Right renal pelvis (tissue), 4 donors: ENCODE measurements around the gene HECTD4. TPM values are rescaled to one million over a fixed set of nuclear protein-coding genes. Genes with fewer than 3 reads are reported as not detected.

Experiments
- DNase-seq, 4 donors: peaks; one replicate each; pipeline ENCODE4 v3.0.0-alpha.2; 2013; ENCODE audit warnings: low read depth in 4 of 4, low spot score in 3 of 4, missing footprints in 1 of 4
- polyA plus RNA-seq, 4 donors: library from polyadenylated mRNA; unstranded; fragments of 120-200 nt; gene quantifications; one replicate each; pipeline ENCODE4 v1.2.1, GENCODE V29; 2013; ENCODE audit not compliant: insufficient read length in 4 of 4

Gene HECTD4
- polyA plus RNA-seq, 4 donors: 44.5 to 58.9 (median 45.9) TPM

GRCh38 chr12:112325157-112325556 is 57.1 kb downstream of the HECTD4 start:
- no peak for DNase-seq

DNA sequence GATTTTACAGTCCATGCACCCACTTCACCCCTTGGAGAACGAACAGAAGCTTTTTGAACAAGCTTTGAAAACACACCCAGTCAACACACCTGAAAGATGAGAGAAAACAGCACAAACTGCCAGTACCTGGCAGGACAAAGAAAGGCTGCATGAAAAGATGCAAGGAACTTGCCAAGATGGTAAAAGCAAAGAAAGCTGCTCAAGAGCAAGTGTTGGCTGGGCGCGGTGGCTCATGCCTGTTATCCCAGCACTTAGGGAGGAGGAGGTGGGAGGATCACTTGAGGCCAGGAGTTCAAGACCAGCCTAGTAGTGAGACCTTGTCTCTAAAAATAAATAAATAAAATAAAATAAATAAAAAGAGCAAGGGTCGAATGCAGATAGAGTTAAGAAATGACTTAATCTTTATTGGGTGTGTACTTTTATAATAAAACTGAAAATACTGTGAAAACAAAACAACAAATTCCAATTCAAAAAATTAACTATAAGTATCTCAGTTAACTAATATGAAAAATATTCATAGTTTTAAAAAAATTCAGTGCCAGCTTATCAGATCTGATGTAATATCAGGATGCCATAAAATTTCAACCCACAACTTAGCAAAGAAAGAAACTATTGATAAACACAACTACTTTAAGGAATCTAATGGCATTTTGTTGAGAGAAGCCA is 59.2 kb downstream of the HECTD4 start:
- no peak for DNase-seq

- no peak for DNase-seq
Measured at GRCh38 chr12:112322441-112322840, 59.8 kb downstream of the HECTD4 start.

DNA sequence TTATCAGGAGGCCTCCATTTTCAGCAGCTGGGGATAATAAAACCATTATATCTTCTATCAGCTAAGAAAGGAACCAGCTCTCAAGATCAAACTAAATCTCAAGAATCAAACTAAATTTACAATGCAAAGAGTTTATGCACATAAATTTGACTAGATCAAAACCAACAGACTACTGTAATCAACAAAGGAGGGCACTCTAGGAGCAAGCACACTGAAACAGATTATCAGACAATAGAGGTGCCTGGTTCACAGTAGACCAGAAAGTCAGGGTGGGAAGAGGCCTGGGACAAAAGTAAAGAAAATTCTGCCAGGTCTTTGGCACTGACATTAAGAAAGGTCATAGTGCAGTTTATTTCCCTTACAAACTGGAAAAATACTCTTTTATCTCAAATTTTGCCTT is 61.0 kb downstream of the HECTD4 start:
- DNase-seq: no peak

DNA sequence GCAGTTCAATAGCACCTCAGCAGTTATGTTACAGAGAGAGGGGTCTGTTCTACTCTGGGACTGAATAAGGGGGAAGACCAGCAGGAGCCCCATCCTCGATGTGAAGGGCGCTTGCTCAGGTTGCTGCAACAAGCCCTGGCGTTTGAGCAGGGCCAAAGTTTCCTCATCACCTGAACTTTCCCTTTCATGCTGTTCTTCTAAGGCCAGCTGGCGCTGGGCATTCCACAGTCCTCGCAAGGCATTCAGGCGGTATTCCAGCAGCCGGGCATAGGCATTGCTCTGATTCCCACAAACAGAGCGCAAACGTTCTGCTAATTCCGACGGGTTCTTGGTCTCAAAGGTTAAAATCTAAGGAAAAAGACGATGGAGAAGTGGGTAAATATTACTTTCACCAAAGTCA is 62.8 kb downstream of the HECTD4 start:
- no peak for DNase-seq

- no peak for DNase-seq
Measured at GRCh38 chr12:112317481-112317880, 64.8 kb downstream of the HECTD4 start.

- no peak for DNase-seq
Measured at GRCh38 chr12:112314981-112315380, 67.2 kb downstream of the HECTD4 start.

DNA sequence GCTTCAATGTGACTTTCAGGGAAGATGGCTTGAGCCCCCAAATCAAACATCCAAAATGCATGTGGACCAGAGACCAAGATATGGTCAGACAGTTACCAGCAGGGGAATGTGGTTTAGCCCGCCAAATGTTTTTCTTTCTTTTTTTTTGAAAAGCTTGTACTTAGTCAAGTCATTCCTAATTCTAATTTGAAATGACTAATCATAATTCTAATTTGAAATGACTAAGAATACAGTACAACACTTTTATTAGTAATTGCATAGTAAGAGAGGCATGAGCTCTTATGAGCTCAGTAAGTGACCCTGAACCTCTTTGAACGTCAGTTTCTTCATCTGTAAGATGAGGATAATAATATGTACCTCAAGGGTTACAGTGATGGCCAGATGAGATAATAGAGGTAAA is 72.4 kb downstream of the HECTD4 start:
- DNase-seq: no peak

DNA sequence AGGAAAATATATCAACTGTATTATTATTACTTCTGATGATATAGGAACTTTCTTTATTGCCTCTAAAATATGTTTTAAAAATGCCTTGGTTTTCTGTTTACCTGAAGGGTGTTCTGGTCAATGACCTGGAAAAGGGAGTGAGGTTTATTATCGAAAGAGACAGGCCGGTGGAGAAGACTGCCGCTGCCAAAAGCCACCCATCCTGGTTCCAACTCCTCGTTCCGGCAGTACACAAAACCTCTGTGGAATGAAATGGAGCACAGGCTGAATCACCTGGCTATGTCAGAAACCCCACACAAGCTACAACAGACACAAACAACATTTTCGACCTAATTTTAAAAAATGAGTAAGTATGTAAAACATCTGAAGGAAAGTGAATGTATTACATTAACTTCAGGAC is 73.6 kb downstream of the HECTD4 start:
- no peak for DNase-seq

- DNase-seq: no peak
Measured at GRCh38 chr12:112308161-112308560, 74.1 kb downstream of the HECTD4 start.

- DNase-seq: no peak
Measured at GRCh38 chr12:112307317-112308011, 74.8 kb downstream of the HECTD4 start.

GRCh38 chr12:112305951-112306350 is 76.3 kb downstream of the HECTD4 start:
- DNase-seq: no peak

DNA sequence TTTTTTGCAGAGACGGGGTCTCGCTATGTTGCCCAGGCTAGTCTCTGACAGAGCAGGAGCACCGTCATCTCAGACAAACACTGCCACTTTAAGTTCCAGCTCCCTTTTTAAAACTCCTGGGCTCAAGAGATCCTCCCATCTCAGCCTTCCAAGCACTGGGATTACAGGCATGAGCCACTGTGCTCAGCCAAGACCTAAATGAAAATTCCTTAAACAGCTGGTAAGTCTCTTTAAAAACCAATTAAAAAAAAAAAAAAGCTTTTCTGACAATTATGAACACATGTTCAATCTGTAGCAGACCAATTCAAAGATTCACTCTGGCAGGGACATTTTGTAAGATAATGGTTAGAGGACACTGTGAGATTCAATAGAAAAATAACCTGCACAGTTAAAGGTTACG is 77.8 kb downstream of the HECTD4 start:
- DNase-seq: peak in 1 of 4 donors; percentile 24

GRCh38 chr12:112303799-112304198 is 78.4 kb downstream of the HECTD4 start:
- DNase-seq: no peak

- no peak for DNase-seq
Measured at GRCh38 chr12:112303004-112303403, 79.2 kb downstream of the HECTD4 start.

GRCh38 chr12:112299704-112300103 is 82.5 kb downstream of the HECTD4 start:
- no peak for DNase-seq

DNA sequence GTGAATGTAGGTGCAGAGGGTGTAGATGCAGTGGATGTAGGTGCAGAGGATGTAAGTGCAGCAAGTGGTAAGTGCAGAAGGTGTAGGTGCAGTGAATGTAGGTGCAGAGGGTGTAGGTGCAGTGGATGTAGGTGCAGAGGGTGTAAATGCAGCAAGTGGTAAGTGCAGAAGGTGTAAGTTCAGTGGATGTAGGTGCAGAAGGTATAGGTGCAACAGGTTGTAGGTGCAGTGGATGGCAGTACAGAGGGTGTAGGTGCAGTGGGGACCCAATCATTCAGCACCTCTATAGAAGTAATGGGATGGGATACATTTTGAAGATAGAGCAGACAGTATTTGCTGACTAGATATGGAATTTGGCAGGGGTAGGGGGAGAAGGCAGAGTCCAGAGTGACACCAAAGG is 85.0 kb downstream of the HECTD4 start:
- no peak for DNase-seq

DNA sequence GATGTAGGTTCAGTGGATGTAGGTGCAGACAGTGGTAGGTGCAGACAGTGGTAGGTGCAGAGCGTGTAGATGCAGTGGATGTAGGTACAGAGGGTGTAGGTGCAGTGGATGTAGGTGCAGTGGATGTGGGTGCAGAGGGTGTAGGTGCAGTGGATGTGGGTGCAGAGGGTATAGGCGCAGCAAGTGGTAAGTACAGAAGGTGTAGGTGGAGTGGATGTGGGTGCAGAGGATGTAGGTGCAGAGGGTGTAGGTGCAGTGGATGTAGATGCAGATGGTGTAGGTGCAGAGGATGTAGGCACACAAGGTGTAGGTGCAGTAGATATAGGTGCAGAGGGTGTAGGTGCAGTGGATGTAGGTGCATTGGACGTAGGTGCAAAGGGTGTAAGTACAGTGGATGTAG is 86.0 kb downstream of the HECTD4 start:
- no peak for DNase-seq

DNA sequence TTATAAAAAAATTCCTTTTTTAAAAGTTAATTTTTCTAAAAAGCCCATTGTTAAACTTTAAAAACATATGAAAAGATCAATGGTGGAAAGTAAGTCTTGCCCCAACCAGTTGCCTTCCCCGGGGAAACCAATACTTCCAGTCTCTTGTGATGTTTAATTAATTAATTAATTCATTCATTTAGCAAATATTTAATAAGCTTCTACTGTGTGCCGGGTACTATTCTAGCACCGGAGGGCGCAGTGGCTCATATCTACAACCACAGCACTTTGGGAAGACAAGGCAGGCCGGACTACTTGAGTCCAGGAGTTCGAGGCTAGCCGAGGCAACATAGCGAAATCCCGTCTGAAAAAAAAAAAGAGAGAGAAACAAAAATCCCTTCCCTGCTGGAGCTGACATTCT is 87.4 kb downstream of the HECTD4 start:
- no peak for DNase-seq

DNA sequence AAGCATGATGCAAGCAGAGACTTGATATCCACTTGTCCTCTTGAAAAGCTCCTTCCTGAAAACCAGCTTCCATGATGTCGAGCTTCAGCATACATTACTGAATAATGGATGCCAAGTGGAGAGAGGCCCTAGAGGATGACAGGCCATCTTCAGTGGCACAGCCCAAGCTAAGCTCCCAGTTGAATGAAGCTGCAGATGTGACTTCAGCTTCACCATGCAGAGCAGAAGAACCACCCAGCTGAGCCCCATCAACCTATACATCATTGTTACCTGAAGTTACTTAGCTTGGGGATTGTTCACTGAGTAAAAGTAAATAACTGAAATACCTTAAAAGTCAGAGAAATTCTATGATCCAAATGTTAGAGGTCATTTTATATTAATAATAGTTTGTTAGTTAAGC is 93.6 kb downstream of the HECTD4 start:
- DNase-seq: no peak

- no peak for DNase-seq
Measured at GRCh38 chr12:112285600-112286401, 96.4 kb downstream of the HECTD4 start.

DNA sequence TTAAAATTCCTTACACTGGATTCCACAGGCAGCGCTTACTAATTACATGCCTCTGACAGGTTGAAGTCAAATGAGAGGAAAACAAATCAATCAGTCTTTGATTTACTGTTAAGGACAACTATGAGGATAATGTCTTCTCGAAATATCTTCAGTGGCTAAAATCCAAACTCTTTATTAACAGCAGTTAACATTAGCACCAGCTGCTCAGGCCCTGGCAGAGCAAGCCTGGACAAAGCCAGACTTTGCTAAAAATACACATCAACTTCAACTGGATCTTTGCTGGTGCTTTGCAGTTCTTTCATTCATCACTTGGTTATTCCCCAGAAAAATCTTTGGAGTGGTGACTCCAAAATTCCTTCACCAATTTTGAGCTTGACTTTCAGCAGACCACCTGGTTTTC is 98.7 kb downstream of the HECTD4 start:
- DNase-seq: no peak
